Naive B cell (primary cell): ENCODE results near the gene CCSER2. TPM values are rescaled to one million over a fixed set of nuclear protein-coding genes. Genes with fewer than 3 reads are reported as not detected.
"Not testable (repeated sequence)": the region's sequence is repeated elsewhere in the genome, so short reads cannot be mapped to it uniquely, and the experiment has no call there.

ENCODE experiments used
- ATAC-seq, 2 donors: fragments of 150-1000 bp; cut with Tn5 transposase; 2 replicates each; pipeline ENCODE4 v1.10.0; 2021; ENCODE audit warnings: low read depth in 2 of 2, mild to moderate bottlenecking in 2 of 2, moderate library complexity in 2 of 2
- DNase-seq: peaks from one replicate; pipeline ENCODE4 v3.0.0; 2022
- H3K27ac Mint-ChIP-seq, 6 donors: one replicate each; pipeline ENCODE4 v1.8.0; 2020 to 2022; ENCODE audit warnings: mild to moderate bottlenecking in 6 of 6, mixed read lengths in 6 of 6, moderate library complexity in 5 of 6, inconsistent platforms in 2 of 6
- H3K27me3 Mint-ChIP-seq, 3 donors: one replicate each; pipeline ENCODE4 v1.8.0; 2021 to 2022; ENCODE audit warnings: mixed read lengths in 3 of 3, mild to moderate bottlenecking in 1 of 3
- H3K36me3 Mint-ChIP-seq, 2 donors: one replicate each; pipeline ENCODE4 v1.8.0; 2020 to 2022; ENCODE audit warnings: mixed read lengths in 2 of 2, inconsistent platforms in 1 of 2, mild to moderate bottlenecking in 1 of 2
- H3K4me1 Mint-ChIP-seq, 3 donors: one replicate each; pipeline ENCODE4 v1.8.0; 2020 to 2022; ENCODE audit warnings: mixed read lengths in 3 of 3, inconsistent platforms in 1 of 3, mild to moderate bottlenecking in 1 of 3, moderate library complexity in 1 of 3
- H3K4me3 Mint-ChIP-seq, 8 donors: one replicate each; pipeline ENCODE4 v1.8.0; 2020 to 2022; ENCODE audit warnings: mild to moderate bottlenecking in 8 of 8, mixed read lengths in 8 of 8, moderate library complexity in 8 of 8, inconsistent platforms in 2 of 8
- H3K9me3 Mint-ChIP-seq, 7 donors: one replicate each; pipeline ENCODE4 v1.8.0; 2020 to 2022; ENCODE audit warnings: mixed read lengths in 7 of 7, mild to moderate bottlenecking in 5 of 7, inconsistent platforms in 2 of 7, moderate library complexity in 1 of 7
- polyA plus RNA-seq, 6 donors: library from polyadenylated mRNA; unstranded; fragments of 300-500 nt; fragmentation: Illumina TruSeq; gene quantifications; one replicate each; pipeline ENCODE4 v1.2.3, GENCODE V29; 2021; ENCODE audit warnings: low read depth in 6 of 6

CCSER2 gene, protein sequence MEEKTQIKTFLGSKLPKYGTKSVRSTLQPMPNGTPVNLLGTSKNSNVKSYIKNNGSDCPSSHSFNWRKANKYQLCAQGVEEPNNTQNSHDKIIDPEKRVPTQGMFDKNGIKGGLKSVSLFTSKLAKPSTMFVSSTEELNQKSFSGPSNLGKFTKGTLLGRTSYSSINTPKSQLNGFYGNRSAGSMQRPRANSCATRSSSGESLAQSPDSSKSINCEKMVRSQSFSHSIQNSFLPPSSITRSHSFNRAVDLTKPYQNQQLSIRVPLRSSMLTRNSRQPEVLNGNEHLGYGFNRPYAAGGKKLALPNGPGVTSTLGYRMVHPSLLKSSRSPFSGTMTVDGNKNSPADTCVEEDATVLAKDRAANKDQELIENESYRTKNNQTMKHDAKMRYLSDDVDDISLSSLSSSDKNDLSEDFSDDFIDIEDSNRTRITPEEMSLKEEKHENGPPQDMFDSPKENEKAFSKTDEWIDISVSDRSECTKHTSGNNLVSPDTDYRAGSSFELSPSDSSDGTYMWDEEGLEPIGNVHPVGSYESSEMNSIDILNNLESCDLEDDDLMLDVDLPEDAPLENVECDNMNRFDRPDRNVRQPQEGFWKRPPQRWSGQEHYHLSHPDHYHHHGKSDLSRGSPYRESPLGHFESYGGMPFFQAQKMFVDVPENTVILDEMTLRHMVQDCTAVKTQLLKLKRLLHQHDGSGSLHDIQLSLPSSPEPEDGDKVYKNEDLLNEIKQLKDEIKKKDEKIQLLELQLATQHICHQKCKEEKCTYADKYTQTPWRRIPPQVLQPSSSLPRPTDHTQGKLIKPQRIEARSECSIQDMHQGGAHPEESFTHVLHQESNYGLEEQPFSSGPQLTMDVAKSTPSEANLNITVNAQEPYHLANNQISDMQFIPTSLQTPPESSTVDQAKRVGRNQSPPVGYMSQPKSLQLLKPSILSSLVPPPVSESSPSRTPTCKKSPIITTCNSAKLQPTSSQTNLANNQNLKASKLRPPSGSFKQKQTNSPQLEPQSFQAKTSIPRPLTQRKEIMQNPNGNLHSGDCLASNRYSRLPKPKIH
- polyA plus RNA-seq, result 10 to 100 TPM; 19.4 to 45.1 (median 33.6) TPM

DNA sequence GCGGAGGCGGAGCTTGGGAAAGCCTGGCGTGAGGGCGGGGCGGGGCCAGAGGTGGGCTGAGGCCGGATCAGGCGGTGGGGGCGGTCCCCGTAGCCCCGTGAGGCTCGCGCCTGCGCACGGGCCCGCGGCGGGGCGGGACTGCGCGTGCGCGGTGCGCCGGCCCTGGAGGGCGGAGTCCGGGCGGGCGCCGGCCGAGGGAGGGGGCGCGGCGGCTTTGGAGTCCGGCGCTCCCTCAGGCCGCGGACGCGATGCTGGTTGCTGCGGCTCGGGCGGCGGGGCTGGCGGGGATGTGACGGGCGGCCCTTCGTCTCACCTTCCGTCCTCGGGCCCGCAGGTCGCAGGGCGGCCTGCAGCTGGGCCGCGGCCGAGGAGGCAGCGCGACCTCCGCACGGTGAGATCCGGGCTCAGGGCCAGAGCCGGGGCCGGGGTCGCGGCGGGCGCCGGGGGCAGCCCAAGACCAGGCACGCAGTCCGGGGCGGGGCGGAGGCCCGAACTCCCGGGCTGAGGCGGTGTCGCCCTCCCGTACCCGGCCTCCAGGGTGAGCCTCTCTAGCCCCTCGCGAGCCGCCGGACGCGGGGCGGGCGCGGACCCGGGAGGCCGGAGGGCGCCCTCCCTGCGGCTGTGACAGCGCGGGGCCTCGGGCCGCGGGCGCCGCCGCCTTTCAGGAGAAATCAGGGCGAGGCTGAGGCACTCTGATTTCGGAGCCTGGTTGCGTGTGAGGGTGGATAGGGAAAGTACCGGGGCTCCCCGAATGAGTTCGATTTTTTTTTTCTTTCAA is at the start of gene CCSER2:
TSS of gene CCSER2 (plus strand) at position 172 of the 778 bp plus-strand sequence. CDS start 42,464 bp downstream, outside the sequence.
- H3K9me3 Mint-ChIP-seq, result no peaks in the 10 kb centered on the region
- peaks cover 17 to 32% (median 23%) of the 10 kb centered on the region in 3 donors for H3K4me1 Mint-ChIP-seq
- peak; percentile 91 for DNase-seq
- ATAC-seq, result peak; percentile 75 to 80
- peak within 1 kb of the TSS; percentile 86 to 95 (median 90) for H3K27ac Mint-ChIP-seq
- H3K27me3 Mint-ChIP-seq, result peaks cover 1 to 11% (median 6%) of the 10 kb centered on the region in 3 donors
- peak within 1 kb of the TSS; percentile 84 to 94 (median 88) for H3K4me3 Mint-ChIP-seq
- no peaks in the 10 kb centered on the region for H3K36me3 Mint-ChIP-seq

DNA sequence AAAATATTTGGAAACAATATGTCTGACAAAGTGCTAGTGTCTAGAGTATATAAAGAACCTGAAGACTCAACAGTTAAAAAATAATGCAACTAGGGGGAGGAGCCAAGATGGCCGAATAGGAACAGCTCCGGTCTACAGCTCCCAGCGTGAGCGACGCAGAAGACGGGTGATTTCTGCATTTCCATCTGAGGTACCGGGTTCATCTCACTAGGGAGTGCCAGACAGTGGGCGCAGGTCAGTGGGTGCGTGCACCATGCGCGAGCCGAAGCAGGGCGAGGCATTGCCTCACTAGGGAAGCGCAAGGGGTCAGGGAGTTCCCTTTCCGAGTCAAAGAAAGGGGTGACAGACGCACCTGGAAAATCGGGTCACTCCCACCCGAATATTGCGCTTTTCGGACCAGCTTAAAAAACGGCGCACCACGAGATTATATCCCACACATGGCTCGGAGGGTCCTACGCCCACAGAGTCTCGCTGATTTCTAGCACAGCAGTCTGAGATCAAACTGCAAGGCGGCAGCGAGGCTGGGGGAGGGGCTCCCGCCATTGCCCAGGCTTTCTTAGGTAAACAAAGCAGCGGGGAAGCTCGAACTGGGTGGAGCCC is 48.4 kb upstream of the CCSER2 start:
- DNase-seq, H3K4me1 Mint-ChIP-seq: not testable (repeated sequence)
- peak overlapping the region in 1 of 8 donors; percentile 40 for H3K4me3 Mint-ChIP-seq

DNA sequence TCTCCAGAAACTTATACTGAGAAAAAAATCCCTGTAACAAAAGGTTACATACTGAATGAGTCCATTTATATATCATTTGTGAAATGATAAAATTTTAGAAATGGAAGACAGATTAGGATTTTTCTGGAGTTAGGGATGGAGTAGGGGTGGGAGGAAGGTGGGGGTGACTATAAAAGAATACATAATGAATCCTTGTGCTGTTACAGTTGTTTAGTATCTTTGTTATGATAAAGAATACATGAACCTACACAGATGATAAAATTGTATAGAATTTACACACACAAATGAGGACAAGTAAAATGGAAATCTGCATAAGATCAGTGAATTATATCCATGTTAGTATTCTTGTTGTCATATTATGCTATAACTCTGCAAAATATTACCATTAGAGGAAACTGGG is 41.7 kb upstream of the CCSER2 start:
- peaks cover 0 to 2% (median 0%) of the 10 kb centered on the region in 7 donors for H3K9me3 Mint-ChIP-seq
- H3K4me3 Mint-ChIP-seq, result no peak overlapping the region
- peaks cover 0 to 11% (median 9%) of the 10 kb centered on the region in 3 donors for H3K27me3 Mint-ChIP-seq
- no peak for DNase-seq
- no peaks in the 10 kb centered on the region for H3K36me3 Mint-ChIP-seq
- ATAC-seq, result no peak
- H3K4me1 Mint-ChIP-seq, result no peaks in the 10 kb centered on the region
- no peak overlapping the region for H3K27ac Mint-ChIP-seq

More for the DNA sequence above, 48.4 kb upstream of the CCSER2 start:
- H3K27me3 Mint-ChIP-seq, result peaks cover 25 to 43% (median 43%) of the 10 kb centered on the region in 3 donors
- not testable (repeated sequence) for ATAC-seq, H3K9me3 Mint-ChIP-seq, H3K36me3 Mint-ChIP-seq, H3K27ac Mint-ChIP-seq

DNA sequence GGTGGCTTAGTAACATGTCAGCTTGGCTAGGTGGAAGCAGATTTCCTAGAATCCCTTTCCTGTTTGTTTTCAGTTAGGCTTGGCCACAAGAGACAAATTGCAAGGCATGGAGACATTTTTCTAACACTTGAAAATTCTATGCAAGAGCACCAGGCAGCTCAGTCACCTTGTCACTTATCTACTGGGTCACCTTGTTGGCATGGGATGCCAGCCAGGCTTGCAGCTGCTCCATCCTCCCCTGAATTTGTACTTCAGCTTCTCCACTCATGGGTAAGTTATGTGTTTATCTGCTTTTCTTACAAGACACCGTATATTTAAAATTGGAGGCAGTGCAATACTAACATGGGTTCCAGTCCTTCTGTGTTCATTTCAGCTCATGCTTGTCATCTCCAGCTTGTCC is 40.2 kb upstream of the CCSER2 start:
- Mint-ChIP-seq H3K36me3 (no peaks in the 10 kb centered on the region), H3K27me3 (peaks cover 0 to 11% (median 9%) of the 10 kb centered on the region in 3 donors), H3K4me1 (no peaks in the 10 kb centered on the region), H3K4me3 (no peak overlapping the region), H3K9me3 (peaks cover 0 to 2% (median 0%) of the 10 kb centered on the region in 7 donors), H3K27ac (no peak overlapping the region)
- ATAC-seq (no peak), DNase-seq (no peak)

DNA sequence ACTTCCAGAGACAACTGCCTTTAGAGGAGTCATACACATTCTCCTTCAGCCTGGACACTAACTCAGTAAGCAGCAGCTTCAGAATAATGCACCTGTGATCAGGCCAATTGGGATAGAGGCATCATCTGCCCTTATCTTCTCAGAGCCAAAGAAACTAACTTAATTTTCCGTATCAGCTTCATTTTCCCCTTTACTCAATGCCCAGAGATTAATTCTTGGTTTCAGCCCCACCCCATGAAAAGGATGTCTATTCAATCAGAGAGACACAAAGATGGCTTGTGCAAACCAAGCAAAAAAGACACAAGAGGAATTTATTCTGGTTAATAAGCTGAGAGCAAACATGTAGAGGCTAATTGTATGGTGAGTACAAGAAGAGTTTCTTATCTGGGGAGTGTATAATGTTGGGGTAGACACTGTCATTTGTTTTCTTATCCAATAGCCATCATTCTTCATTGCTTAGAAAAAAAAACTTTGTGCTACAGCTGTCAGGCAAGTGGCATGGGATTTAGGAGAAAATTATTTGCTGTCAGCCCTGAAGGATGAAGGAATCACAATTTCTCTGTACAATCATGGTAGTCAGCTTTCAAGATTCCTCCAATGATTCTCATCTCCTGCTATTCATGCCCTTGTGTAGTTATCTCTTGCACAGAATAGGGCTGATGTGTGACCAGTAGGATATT is 38.7 kb upstream of the CCSER2 start:
- H3K36me3 Mint-ChIP-seq, result no peaks in the 10 kb centered on the region
- no peak for ATAC-seq

DNA sequence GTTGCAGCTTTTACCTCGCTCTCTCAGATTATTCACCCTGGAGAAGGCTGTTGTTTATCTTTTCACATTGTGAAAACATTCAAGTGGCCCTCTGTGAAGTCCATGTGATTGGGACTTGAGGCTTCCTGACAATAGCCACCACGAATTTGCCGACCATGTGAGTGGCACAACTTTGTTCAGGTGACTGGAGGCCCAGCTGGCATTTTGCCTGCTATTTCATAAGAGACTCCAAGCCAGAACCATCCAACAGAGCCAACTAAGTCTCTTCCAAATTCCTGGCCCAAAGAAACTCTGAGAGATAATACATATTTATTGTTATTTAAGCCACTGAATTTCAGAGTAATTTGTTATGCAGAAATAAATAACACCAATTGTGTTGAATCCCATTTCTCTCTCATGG is 38.2 kb upstream of the CCSER2 start:
- ATAC-seq (no peak), DNase-seq (no peak)
- H3K36me3 Mint-ChIP-seq, result no peaks in the 10 kb centered on the region
- H3K27ac Mint-ChIP-seq, result no peak overlapping the region
- H3K4me3 Mint-ChIP-seq, result no peak overlapping the region
- H3K9me3 Mint-ChIP-seq, result peaks cover 0 to 2% (median 0%) of the 10 kb centered on the region in 7 donors
- no peaks in the 10 kb centered on the region for H3K4me1 Mint-ChIP-seq
- peaks cover 5 to 11% (median 9%) of the 10 kb centered on the region in 3 donors for H3K27me3 Mint-ChIP-seq

More for the DNA sequence above, 38.7 kb upstream of the CCSER2 start:
- Mint-ChIP-seq H3K27ac (no peak overlapping the region), H3K9me3 (peaks cover 0 to 2% (median 0%) of the 10 kb centered on the region in 7 donors), H3K4me1 (no peaks in the 10 kb centered on the region), H3K27me3 (peaks cover 4 to 11% (median 9%) of the 10 kb centered on the region in 3 donors), H3K4me3 (no peak overlapping the region)
- DNase-seq, result no peak

DNA sequence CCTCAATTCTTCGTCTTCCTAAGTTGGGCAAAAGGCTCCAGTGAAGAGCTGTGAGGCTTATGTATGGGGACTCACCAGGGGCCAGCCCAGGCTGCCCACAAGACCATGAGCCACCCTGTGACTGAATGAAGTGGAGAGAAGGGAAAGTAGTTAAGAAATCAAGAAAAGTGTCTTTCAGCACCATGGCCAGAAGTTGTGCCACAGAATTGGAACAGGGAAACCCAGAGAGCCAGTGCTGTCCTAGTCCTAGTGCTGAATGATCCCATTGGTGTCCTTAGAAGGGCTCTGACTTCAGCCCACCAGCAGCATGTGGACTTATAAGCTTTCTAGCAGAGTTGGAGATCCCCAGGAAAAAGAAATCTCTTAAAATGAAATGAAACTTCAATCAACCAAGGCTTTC is 37.0 kb upstream of the CCSER2 start:
- no peaks in the 10 kb centered on the region for H3K36me3 Mint-ChIP-seq
- no peak overlapping the region for H3K4me3 Mint-ChIP-seq
- DNase-seq, result no peak
- peaks cover 5 to 11% (median 9%) of the 10 kb centered on the region in 3 donors for H3K27me3 Mint-ChIP-seq
- no peak overlapping the region for H3K27ac Mint-ChIP-seq
- ATAC-seq, result no peak
- H3K4me1 Mint-ChIP-seq, result no peaks in the 10 kb centered on the region
- H3K9me3 Mint-ChIP-seq, result no peaks in the 10 kb centered on the region

DNA sequence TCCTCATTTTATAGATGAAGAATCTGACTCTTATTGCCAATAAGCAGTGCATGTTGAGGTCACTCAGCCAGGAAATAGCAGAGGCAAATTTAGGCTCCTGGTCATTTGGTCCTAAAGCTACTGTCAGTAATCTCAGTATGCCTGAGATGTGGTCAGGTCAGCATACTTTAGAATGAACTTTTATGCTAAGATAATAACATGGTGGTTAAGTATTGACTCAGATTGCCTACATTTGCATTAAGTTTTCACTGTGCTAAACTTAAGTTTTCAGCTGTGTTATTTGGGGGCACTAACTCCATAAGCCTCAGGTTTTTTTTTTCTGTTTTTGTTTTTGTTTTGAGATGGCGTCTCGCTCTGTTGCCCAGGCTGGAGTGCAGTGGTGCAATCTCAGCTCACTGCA is 35.9 kb upstream of the CCSER2 start:
- no peaks in the 10 kb centered on the region for H3K4me1 Mint-ChIP-seq
- H3K27ac Mint-ChIP-seq, result no peak overlapping the region
- H3K9me3 Mint-ChIP-seq, result no peaks in the 10 kb centered on the region
- no peak overlapping the region for H3K4me3 Mint-ChIP-seq
- ATAC-seq, result no peak
- H3K27me3 Mint-ChIP-seq, result peaks cover 5 to 15% (median 13%) of the 10 kb centered on the region in 3 donors
- no peak for DNase-seq
- no peaks in the 10 kb centered on the region for H3K36me3 Mint-ChIP-seq

DNA sequence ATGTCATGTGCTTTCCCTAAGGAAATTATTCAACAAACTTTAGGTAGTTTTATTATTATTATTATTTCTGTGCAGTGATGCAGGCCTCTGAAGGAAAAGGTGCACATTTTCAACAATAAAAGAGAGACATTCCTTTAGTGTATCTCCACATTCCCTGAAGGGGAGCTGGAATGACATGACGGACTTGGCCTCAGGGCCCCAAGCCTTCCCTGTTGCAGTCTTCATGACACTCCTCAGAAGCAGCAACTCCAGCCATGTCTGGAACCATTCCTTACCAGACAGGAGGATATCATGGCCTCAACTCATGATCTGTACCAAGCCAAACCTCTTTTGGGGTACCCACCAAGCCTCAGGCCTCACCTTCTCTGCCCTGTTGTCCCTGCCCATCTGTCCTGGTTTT is 35.2 kb upstream of the CCSER2 start:
- Mint-ChIP-seq H3K9me3 (peaks cover 0 to 1% (median 0%) of the 10 kb centered on the region in 7 donors), H3K4me3 (no peak overlapping the region), H3K27me3 (peaks cover 5 to 22% (median 17%) of the 10 kb centered on the region in 3 donors), H3K4me1 (no peaks in the 10 kb centered on the region), H3K36me3 (no peaks in the 10 kb centered on the region), H3K27ac (no peak overlapping the region)
- DNase-seq (no peak), ATAC-seq (no peak)

DNA sequence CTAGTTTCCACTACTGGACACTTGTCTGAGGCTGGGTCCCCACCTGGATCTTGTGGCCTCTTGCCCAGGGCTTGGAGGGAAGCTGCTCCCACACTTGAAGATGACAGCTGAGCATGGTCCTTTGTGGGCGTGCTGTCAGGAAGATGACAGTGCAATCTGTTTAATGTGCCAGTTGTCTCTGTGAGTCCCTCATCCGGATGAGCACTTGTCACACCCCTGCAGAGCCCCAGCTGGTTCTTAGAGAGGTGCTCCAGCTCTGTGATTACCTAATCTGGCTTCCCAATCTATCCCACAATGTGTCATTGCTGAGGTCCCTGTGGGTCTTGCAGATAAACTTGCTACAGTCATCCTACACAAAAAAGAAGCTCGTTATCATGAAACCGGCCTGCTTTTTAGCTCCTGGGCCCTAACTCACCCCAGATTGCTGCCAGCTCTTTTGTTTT is 34.8 kb upstream of the CCSER2 start:
- Mint-ChIP-seq H3K4me3 (no peak overlapping the region), H3K9me3 (peaks cover 0 to 4% (median 0%) of the 10 kb centered on the region in 7 donors), H3K4me1 (no peaks in the 10 kb centered on the region), H3K36me3 (no peaks in the 10 kb centered on the region), H3K27me3 (peaks cover 5 to 26% (median 22%) of the 10 kb centered on the region in 3 donors), H3K27ac (no peak overlapping the region)
- DNase-seq (no peak), ATAC-seq (no peak)

DNA sequence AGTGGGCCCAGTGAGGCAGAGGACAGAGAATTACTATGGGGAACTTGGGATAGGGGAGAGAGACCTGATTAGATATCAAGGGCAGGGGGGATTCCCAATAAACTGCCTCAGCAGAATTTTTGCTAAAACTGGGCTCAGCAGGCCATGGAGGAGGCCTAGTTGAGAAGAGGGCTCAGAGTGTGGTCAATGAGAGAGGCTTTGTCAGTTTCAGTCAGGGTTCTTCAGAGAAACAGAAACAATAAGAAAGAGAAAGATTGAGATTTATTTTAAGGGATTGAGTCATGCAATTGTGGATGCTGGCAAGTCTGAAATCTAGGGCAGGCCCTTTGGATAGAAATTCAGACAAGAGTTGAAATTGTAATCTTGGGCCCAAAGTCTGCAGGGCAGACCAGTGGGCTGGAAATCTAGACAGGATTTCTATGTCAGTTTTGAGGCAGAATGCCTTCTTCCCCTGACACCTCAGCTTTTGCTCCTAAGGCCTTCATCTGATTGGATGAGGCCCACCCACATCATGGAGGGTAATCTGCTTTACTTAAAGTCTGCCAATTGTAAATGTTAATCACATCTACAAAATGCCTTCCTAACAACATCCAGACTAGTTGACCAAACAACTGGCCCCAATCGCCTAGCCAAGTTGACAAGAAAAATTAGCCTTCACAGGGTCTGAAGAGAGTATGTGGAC is 33.5 kb upstream of the CCSER2 start:
- H3K4me3 Mint-ChIP-seq, result no peak overlapping the region
- peaks cover 0 to 4% (median 0%) of the 10 kb centered on the region in 7 donors for H3K9me3 Mint-ChIP-seq
- ATAC-seq (no peak), DNase-seq (no peak)
- no peak overlapping the region for H3K27ac Mint-ChIP-seq
- H3K27me3 Mint-ChIP-seq, result peaks cover 10 to 31% (median 29%) of the 10 kb centered on the region in 3 donors
- no peaks in the 10 kb centered on the region for H3K4me1 Mint-ChIP-seq
- no peaks in the 10 kb centered on the region for H3K36me3 Mint-ChIP-seq
